GM10847 (cell line): ENCODE results near the gene STAT3.

Experiments
- POLR2A ChIP-seq: IDR thresholded peaks from 2 replicates; pipeline ENCODE4 v1.6.1; 2011; ENCODE audit not compliant: insufficient read length; ENCODE audit errors: extremely low read depth

STAT3 gene

DNA sequence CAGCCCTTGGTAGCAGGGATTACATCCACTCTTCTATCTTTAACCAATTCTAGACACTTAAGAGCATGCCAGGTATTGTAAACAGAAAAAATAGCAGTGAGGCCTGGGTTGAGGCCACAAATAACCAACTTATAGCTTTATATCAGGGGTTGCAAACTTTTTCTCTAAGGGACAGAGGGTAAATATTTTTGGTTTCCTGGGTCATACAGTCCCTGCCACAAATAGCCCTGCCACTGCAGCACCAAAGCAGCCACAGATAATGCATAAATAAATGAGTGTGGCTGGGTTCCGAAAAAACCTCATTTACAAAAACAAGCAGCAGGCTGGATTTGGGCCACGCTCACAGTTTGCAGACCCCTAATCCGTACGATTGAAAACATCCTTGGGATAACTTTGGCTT lies 46.7 kb downstream of the STAT3 start:
- TF ChIP-seq POLR2A = no peak

GRCh38 chr17:42340691-42341127 lies 47.5 kb downstream of the STAT3 start:
- TF ChIP-seq POLR2A = no peak

DNA sequence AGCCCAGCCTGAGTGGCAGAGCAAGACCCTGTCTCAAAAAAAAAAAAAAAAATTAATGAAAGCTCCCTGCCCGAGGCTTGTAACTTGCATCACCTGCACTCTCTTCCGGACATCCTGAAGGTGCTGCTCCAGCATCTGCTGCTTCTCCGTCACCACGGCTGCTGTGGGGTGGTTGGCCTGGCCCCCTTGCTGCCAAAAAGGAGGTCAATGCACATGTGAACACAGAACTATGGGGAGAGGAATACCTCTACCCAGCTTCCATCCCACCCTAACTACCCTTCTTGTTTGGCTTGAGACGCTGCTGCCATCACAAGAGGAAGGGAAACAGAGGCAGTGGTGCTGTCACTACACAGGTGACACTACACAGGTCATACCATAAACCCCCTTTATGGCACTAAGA lies 49.0 kb downstream of the STAT3 start:
- no peak for TF ChIP-seq POLR2A

DNA sequence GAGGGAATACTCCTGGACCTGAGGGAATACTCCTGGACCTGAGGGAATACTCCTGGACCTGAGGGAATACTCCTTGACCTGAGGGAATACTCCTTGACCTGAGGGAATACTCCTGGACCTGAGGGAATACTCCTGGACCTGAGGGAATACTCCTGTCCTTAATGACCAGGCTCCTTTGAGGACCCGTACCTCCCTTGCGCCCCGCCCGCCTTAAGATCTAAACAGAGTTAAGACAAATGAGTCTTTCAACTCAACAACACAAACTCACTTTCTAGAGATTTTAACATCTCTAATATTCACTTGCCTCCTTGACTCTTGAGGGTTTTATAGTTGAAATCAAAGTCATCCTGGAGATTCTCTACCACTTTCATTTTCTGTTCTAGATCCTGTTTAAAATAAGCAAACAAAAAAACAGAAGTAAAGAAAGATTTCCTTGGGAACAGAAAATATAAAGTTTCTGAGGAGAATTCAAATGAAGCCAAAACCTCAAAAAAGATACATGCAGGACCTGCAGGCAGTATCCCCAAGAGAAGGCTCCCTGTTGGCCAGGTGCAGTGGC lies 49.7 kb downstream of the STAT3 start:
- TF ChIP-seq POLR2A = no peak

- no peak for TF ChIP-seq POLR2A
Measured at GRCh38 chr17:42337442-42337841, 50.8 kb downstream of the STAT3 start.

DNA sequence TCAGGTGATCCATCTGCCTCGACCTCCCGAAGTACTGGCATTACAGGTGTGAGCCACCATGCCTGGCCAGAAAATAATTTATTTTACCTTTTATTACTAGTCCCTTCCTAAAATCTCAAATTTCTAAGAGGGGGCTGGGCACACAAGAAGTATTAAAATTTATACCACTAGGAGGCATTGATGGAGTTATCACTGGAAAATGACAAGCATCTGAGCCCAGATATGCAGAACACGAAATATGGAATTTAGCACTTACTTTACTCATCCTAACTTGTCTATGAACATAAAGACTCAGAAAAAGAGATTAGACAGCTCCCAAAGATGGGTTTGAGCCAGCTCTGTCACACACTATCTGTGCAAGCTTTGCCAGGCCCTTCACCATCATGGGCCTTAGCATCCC lies 53.6 kb downstream of the STAT3 start:
- no peak for TF ChIP-seq POLR2A

DNA sequence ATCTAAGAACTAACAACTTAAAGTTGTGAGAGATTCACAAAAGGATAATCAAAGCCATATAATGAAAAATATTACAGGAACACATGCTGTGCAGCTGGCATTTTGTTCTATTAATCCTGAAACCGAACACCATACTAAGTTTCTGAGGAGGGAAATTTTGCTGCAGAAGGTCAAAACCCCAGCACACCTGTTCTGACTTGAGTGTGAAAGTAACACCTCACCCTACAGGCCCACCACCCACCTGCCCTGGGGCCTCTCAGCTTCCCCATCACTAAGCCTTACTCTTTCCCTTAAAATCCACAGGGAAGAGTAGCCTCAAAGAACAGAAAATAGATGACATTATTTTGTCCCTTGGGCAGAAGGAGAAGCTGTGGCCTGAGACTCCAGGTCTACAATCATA lies 55.2 kb downstream of the STAT3 start:
- TF ChIP-seq POLR2A = no peak

DNA sequence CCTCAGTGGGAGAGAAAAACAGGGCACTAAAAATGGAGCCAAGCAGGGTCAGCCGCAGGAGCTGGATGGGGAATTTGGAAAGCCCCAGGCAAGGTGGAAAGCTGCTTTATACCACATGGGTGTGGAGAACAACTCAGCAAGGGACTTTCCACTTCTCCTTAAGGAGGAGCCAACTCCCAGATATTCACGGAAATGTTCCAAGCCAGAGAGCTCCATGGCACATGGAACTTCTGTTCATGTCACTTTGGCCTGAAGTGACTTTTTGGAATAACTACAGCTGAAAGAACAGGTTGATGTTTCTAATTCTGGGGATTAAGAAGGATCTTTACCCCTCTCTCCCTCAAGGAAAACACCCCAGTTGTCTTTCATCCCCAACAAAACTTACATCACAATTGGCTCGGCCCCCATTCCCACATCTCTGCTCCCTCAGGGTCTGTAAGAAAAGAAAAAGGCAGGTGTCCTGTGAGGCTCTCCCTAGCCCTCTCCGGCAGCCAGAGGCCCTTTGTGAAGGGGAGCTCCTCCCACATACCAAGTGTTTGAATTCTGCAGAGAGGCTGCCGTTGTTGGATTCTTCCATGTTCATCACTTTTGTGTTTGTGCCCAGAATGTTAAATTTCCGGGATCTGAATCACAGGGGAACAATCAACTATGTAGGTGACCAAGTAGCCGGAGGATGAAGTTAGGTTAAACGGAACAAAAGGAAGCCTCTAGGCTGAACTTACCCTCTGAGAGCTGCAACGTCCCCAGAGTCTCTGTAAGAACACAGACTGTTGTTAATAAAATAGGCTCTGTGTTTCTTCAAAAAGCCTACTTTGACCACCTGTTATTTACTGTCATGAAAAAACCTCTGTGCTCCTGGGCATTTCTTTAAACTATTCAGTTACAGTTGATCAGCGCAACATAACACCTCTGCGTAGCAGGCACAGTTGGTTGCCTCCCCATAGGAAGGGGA lies 58.9 kb downstream of the STAT3 start:
- TF ChIP-seq POLR2A = no peak

- no peak for TF ChIP-seq POLR2A
Measured at GRCh38 chr17:42325026-42325425, 63.2 kb downstream of the STAT3 start.

DNA sequence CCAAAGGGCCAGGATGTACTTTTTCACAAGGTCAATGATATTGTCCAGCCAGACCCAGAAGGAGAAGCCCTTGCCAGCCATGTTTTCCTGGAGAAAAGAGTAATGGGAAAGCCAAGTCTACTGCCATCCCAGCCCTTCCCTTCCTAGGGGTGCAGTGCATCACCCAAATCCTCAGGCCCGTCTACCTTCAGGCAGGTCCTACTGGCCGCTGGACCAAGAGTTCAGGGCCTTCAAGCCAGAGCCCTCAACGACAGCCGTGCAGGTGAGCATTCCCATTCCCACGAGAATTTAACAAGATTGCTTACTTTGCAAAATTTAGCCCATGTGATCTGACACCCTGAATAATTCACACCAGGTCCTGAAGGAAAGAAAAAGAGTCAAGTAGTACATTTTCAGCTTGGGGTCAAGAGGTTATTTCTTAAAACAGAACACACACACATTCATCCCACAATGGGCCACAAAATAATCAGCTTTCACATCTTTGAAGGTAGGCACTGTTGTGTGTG lies 64.9 kb downstream of the STAT3 start:
- no peak for TF ChIP-seq POLR2A

GRCh38 chr17:42322382-42323267 lies 65.6 kb downstream of the STAT3 start:
- TF ChIP-seq POLR2A = no peak

DNA sequence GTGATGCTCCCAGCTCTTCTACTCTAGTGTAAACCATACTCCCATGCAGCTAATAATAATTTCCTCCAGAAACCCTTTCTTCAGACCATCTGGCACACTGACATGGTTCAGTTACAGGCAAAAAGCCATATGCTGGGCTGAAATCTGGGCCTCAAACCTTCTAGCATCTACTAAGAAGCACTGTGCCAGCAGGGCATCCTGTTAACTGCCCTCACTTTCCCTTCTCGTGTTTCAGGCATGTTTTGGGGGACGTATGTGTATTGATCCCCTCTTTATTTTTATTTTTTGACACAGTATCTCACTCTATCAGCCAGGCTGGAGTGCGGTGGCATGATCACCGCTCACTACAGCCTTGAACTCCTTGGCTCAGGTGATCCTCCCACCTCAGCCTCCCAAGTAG lies 66.7 kb downstream of the STAT3 start:
- TF ChIP-seq POLR2A = no peak

DNA sequence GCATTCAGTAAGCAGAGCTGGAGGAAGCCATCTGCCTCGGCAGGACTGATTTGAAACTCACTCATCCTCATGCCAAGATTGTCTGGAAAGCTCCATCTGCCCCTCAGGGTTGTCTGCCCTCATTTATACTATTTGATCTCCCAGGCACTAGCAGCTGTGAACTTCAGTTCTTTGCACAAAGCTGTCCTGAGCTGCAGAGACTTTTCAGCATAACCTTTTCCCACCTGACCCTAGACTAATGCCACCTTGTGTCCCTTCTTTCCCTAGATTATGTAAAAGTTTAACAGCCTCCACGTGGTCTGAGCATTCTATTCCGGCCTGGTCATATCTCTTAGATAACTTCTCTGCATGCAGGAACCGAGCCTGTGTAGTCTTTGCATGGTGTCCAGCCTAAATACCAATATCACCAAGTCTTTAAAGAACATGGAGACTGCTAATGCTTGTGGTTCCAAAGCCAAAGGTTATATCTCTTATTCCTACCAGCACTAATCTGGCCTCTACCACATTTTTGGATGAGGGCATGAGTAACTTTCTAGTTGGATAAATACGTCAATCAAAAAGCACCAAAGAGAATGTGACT lies 70.9 kb downstream of the STAT3 start:
- no peak for TF ChIP-seq POLR2A

DNA sequence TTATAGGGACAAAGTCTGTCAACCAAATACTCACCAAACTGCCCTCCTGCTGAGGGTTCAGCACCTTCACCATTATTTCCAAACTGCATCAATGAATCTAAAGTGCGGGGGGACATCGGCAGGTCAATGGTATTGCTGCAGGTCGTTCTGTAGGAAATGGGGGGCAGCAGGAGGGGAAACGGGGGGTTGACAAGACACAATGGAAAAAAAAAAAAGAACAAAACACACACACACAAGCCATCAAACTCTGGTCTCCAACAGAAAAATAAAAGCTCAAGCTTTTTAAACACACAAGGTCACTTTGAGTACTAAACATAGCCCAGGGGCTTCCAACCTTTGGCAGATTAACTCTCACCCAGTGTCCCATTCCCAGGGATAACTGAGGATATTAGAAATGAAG lies 71.5 kb downstream of the STAT3 start:
- no peak for TF ChIP-seq POLR2A
